ENCODE data around the gene PITPNC1. TPM values are rescaled to one million over a fixed set of nuclear protein-coding genes. Genes with fewer than 3 reads are reported as not detected.

Gene PITPNC1
- total and polyA plus RNA-seq, 2 donors (not counting 1 experiment from before 2014, with no cell fraction given): 4.7 to 26.1 TPM

DNA sequence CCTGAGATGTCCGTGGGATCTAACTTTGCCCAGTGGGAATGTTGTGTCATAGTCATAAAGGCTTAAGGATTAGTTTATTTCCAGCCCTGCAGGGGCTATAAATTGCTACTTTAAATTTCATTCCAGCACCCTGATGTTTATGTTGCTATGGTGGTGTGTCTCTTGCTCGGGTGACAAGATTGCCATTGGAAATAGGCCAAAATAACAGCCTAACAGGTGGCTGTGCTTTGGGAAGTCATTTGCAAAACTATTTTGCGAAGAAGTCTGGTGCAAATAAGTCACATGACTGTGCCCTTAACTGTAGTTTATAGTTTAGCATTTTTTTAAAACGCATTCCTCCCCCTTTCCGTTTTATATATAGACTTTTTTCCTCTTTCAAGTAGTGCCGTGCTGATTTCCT, 23.1 kb downstream of the PITPNC1 start:
- Mint-ChIP-seq H3K4me3 (no peak overlapping the region), H3K27me3 (no peaks in the 10 kb centered on the region), H3K27ac (no peak overlapping the region), H3K4me1 (peaks cover 26% of the 10 kb centered on the region), H3K9me3 (ENCODE audit: insufficient read depth) (no peaks in the 10 kb centered on the region)
- Histone ChIP-seq H3K4me3 (ENCODE audit: control extremely low read depth in 1 of 5, extremely low read depth in 1 of 5, insufficient read depth in 1 of 5, low read depth in 2 of 5, low read length in 4 of 5) (no peak overlapping the region), H4K20me1 (ENCODE audit: control insufficient read depth, insufficient read depth, low read length, poor library complexity, severe bottlenecking) (no peaks in the 10 kb centered on the region), H3K4me1 (ENCODE audit: control insufficient read depth in 2 of 2, insufficient read depth in 2 of 2, low read length in 2 of 2) (peaks cover 8 to 17% of the 10 kb centered on the region in 2 donors), H2AFZ (ENCODE audit: insufficient read depth, low read depth, low read length, poor library complexity, severe bottlenecking) (no peak overlapping the region), H3K9ac (ENCODE audit: low read length) (no peak overlapping the region), H3K79me2 (ENCODE audit: control insufficient read depth, insufficient read depth, low read length) (peaks cover 20% of the 10 kb centered on the region), H3K4me2 (replicated peaks; ENCODE audit: low read depth, low read length, poor library complexity, severe bottlenecking) (no peak overlapping the region), H3K27me3 (replicated peaks in 1 of 4; ENCODE audit: control extremely low read depth in 1 of 4, control insufficient read depth in 3 of 4, insufficient read depth in 4 of 4, low read length in 3 of 4) (no peaks in the 10 kb centered on the region), H3K36me3 (replicated peaks in 1 of 2; ENCODE audit: control extremely low read depth in 1 of 2, control insufficient read depth in 1 of 2, extremely low read depth in 1 of 2, insufficient read depth in 2 of 2, low read length in 1 of 2) (no peaks in the 10 kb centered on the region), H3K27ac (ENCODE audit: low read length in 2 of 2) (no peak overlapping the region), H3K9me3 (ENCODE audit: control extremely low read depth in 1 of 3, control insufficient read depth in 2 of 3, insufficient read depth in 1 of 3, low read length in 2 of 3) (peaks cover 0 to 5% (median 0%) of the 10 kb centered on the region in 3 donors)
- ChIA-PET POLR2A (no interaction called here), CTCF (no interaction called here)
- no peak for TF ChIP-seq EZH2 (IDR thresholded peaks at IDR 0.05; ENCODE audit: borderline replicate concordance, insufficient read depth, low read depth, low read length, poor library complexity, severe bottlenecking)
- no peak for TF ChIP-seq CTCF (IDR thresholded peaks at IDR 0.05)
- ATAC-seq (ENCODE audit: low read depth): no peak
- no peak for DNase-seq
- 20% methylated on average over 1 of the region's 6 CpGs for WGBS (ENCODE audit: insufficient coverage)
- intact Hi-C loops (cut with micrococcal nuclease): no loop called here

- no peaks in the 10 kb centered on the region for H3K27me3 ChIP-seq (replicated peaks in 1 of 4; ENCODE audit: control extremely low read depth in 1 of 4, control insufficient read depth in 3 of 4, insufficient read depth in 4 of 4, low read length in 3 of 4)
- Mint-ChIP-seq H3K4me1 (peaks cover 27% of the 10 kb centered on the region), H3K27ac (no peak overlapping the region), H3K27me3 (no peaks in the 10 kb centered on the region), H3K9me3 (ENCODE audit: insufficient read depth) (no peaks in the 10 kb centered on the region), H3K4me3 (no peak overlapping the region)
- peaks cover 11% of the 10 kb centered on the region for H3K79me2 ChIP-seq (ENCODE audit: control insufficient read depth, insufficient read depth, low read length)
- TF ChIP-seq EZH2 (IDR thresholded peaks at IDR 0.05; ENCODE audit: borderline replicate concordance, insufficient read depth, low read depth, low read length, poor library complexity, severe bottlenecking): no peak
- no peak for TF ChIP-seq CTCF (IDR thresholded peaks at IDR 0.05)
- H3K27ac ChIP-seq (ENCODE audit: low read length in 2 of 2): no peak overlapping the region
- H4K20me1 ChIP-seq (ENCODE audit: control insufficient read depth, insufficient read depth, low read length, poor library complexity, severe bottlenecking): no peaks in the 10 kb centered on the region
- peaks cover 8 to 17% of the 10 kb centered on the region in 2 donors for H3K4me1 ChIP-seq (ENCODE audit: control insufficient read depth in 2 of 2, insufficient read depth in 2 of 2, low read length in 2 of 2)
- ATAC-seq (ENCODE audit: low read depth) (no peak), DNase-seq (no peak)
- CTCF ChIA-PET: no interaction called here
- H3K4me2 ChIP-seq (replicated peaks; ENCODE audit: low read depth, low read length, poor library complexity, severe bottlenecking): no peak overlapping the region
- no peak overlapping the region for H3K4me3 ChIP-seq (ENCODE audit: control extremely low read depth in 1 of 5, extremely low read depth in 1 of 5, insufficient read depth in 1 of 5, low read depth in 2 of 5, low read length in 4 of 5)
- no peak overlapping the region for H3K9ac ChIP-seq (ENCODE audit: low read length)
- H3K36me3 ChIP-seq (replicated peaks in 1 of 2; ENCODE audit: control extremely low read depth in 1 of 2, control insufficient read depth in 1 of 2, extremely low read depth in 1 of 2, insufficient read depth in 2 of 2, low read length in 1 of 2): no peaks in the 10 kb centered on the region
- 96% methylated on average over 5 of the region's 9 CpGs for WGBS (ENCODE audit: insufficient coverage)
- H3K9me3 ChIP-seq (ENCODE audit: control extremely low read depth in 1 of 3, control insufficient read depth in 2 of 3, insufficient read depth in 1 of 3, low read length in 2 of 3): peaks cover 0 to 5% (median 0%) of the 10 kb centered on the region in 3 donors
- intact Hi-C loops (cut with micrococcal nuclease): no loop called here
- H2AFZ ChIP-seq (ENCODE audit: insufficient read depth, low read depth, low read length, poor library complexity, severe bottlenecking): no peak overlapping the region
- POLR2A ChIA-PET: no interaction called here
These were observed 24.0 kb downstream of the PITPNC1 start for GRCh38 chr17:67401106-67401505.
